H9 (cell line): ENCODE results near the gene PAQR5. TPM values are rescaled to one million over a fixed set of nuclear protein-coding genes. Genes with fewer than 3 reads are reported as not detected.
A peak's percentile ranks its signal among the peaks of the same experiment; 100 is the strongest.

ENCODE experiments used
- DNase-seq: peaks from one replicate; pipeline ENCODE4 v3.0.0-alpha.2; 2017
- H2AFZ ChIP-seq: one replicate; pipeline ENCODE4 v1.6.1; 2013; ENCODE audit warnings: mild to moderate bottlenecking, low read length, control low read depth, moderate library complexity
- H2AK5ac ChIP-seq: 2 replicates; pipeline ENCODE4 v1.6.1; 2013; ENCODE audit warnings: low read length, control low read depth, mixed read lengths; ENCODE audit not compliant: insufficient read length
- H2BK120ac ChIP-seq: one replicate; pipeline ENCODE4 v1.6.1; 2013; ENCODE audit warnings: low read depth, mild to moderate bottlenecking, low read length, control low read depth, inconsistent platforms; ENCODE audit not compliant: poor library complexity, severe bottlenecking
- H2BK12ac ChIP-seq: 2 replicates; pipeline ENCODE4 v1.6.1; 2013; ENCODE audit warnings: low read length, control low read depth, mixed read lengths, low read depth; ENCODE audit not compliant: insufficient read length
- H2BK15ac ChIP-seq: 2 replicates; pipeline ENCODE4 v1.6.1; 2013; ENCODE audit warnings: low read depth, low read length, control low read depth
- H2BK20ac ChIP-seq: one replicate; pipeline ENCODE4 v1.6.1; 2013; ENCODE audit warnings: low read depth, mild to moderate bottlenecking, low read length, control low read depth, inconsistent platforms; ENCODE audit not compliant: poor library complexity, severe bottlenecking
- H2BK5ac ChIP-seq: 2 replicates; pipeline ENCODE4 v1.6.1; 2013; ENCODE audit warnings: low read length, control low read depth, mixed read lengths; ENCODE audit not compliant: insufficient read length
- H3K14ac ChIP-seq: 2 replicates; pipeline ENCODE4 v1.6.1; 2013; ENCODE audit warnings: low read length, control low read depth; ENCODE audit not compliant: insufficient read depth
- H3K18ac ChIP-seq: 2 replicates; pipeline ENCODE4 v1.6.1; 2013; ENCODE audit warnings: low read depth, mild to moderate bottlenecking, mixed read lengths, low read length, control low read depth; ENCODE audit not compliant: insufficient read length
- H3K23ac ChIP-seq: 2 replicates; pipeline ENCODE4 v1.6.1; 2013; ENCODE audit warnings: low read length, control low read depth, mixed read lengths, low read depth; ENCODE audit not compliant: insufficient read length
- H3K23me2 ChIP-seq: 2 replicates; pipeline ENCODE4 v1.6.1; 2013; ENCODE audit warnings: low read depth, mild to moderate bottlenecking, mixed read lengths, low read length, control low read depth; ENCODE audit not compliant: insufficient read length, poor library complexity, severe bottlenecking
- H3K27ac ChIP-seq: 2 replicates; pipeline ENCODE4 v1.5.1; 2013; ENCODE audit warnings: low read length, control low read depth, mixed read lengths, low read depth; ENCODE audit not compliant: insufficient read length
- H3K27me3 ChIP-seq: 2 replicates; pipeline ENCODE4 v1.6.1; 2013; ENCODE audit warnings: low read length, control low read depth, inconsistent platforms; ENCODE audit not compliant: insufficient read depth
- H3K4ac ChIP-seq: 2 replicates; pipeline ENCODE4 v1.6.1; 2013; ENCODE audit warnings: low read depth, mild to moderate bottlenecking, control low read depth, inconsistent platforms, low read length, moderate library complexity
- H3K4me1 ChIP-seq: 2 replicates; pipeline ENCODE4 v1.6.1; 2013; ENCODE audit warnings: low read length, control low read depth, inconsistent platforms; ENCODE audit not compliant: insufficient read depth
- H3K4me2 ChIP-seq: 2 replicates; pipeline ENCODE4 v1.6.1; 2013; ENCODE audit warnings: low read length, control low read depth, mixed read lengths; ENCODE audit not compliant: insufficient read length, insufficient read depth
- H3K56ac ChIP-seq: 2 replicates; pipeline ENCODE4 v1.6.1; 2013; ENCODE audit warnings: low read depth, mild to moderate bottlenecking, mixed read lengths, low read length, control low read depth; ENCODE audit not compliant: insufficient read length
- H3K79me1 ChIP-seq: 2 replicates; pipeline ENCODE4 v1.6.1; 2013; ENCODE audit warnings: low read depth, mild to moderate bottlenecking, moderate library complexity, low read length, control low read depth, inconsistent platforms; ENCODE audit not compliant: insufficient read depth, poor library complexity, severe bottlenecking
- H3K79me2 ChIP-seq: 2 replicates; pipeline ENCODE4 v1.6.1; 2013; ENCODE audit warnings: low read length, control low read depth, inconsistent platforms; ENCODE audit not compliant: insufficient read depth
- H3K9ac ChIP-seq: 2 replicates; pipeline ENCODE4 v1.6.1; 2013; ENCODE audit warnings: low read length, control low read depth, mixed read lengths; ENCODE audit not compliant: insufficient read length; ENCODE audit errors: extremely low read depth
- H3K9me3 ChIP-seq: one replicate; pipeline ENCODE4 v1.6.1; 2013; ENCODE audit warnings: low read depth, low read length, inconsistent platforms; ENCODE audit not compliant: control insufficient read depth
- H3T11ph ChIP-seq: one replicate; pipeline ENCODE4 v1.6.1; 2013; ENCODE audit warnings: mild to moderate bottlenecking, low read length, control low read depth, inconsistent platforms
- H4K20me1 ChIP-seq: one replicate; pipeline ENCODE4 v1.6.1; 2013; ENCODE audit not compliant: control insufficient read depth, insufficient read length, insufficient read depth
- H4K5ac ChIP-seq: 2 replicates; pipeline ENCODE4 v1.6.1; 2013; ENCODE audit warnings: low read depth, mild to moderate bottlenecking, mixed read lengths, low read length, control low read depth; ENCODE audit not compliant: insufficient read length
- H4K8ac ChIP-seq: replicated peaks from 2 replicates; pipeline ENCODE4 v1.6.1; 2013; ENCODE audit warnings: low read length, control low read depth, mixed read lengths, low read depth; ENCODE audit not compliant: insufficient read length
- H4K91ac ChIP-seq: 2 replicates; pipeline ENCODE4 v1.6.1; 2013; ENCODE audit warnings: low read depth, mild to moderate bottlenecking, moderate library complexity, mixed read lengths, low read length, control low read depth; ENCODE audit not compliant: insufficient read length
- H3K27ac Mint-ChIP-seq, 3 experiments: 2 replicates in 2 of 3; 3 replicates in 1 of 3; pipeline ENCODE4 v1.8.0; 2020 to 2021; ENCODE audit warnings: mixed read lengths in 3 of 3, mild to moderate bottlenecking in 1 of 3, moderate library complexity in 1 of 3
- H3K27me3 Mint-ChIP-seq: 2 replicates; pipeline ENCODE4 v1.8.0; 2021; ENCODE audit warnings: low read depth, mild to moderate bottlenecking, moderate library complexity, mixed read lengths
- H3K36me3 Mint-ChIP-seq, 3 experiments: 2 replicates in 2 of 3; 3 replicates in 1 of 3; pipeline ENCODE4 v1.8.0; 2020 to 2021; ENCODE audit warnings: low read depth in 3 of 3, mixed read lengths in 3 of 3; ENCODE audit not compliant: insufficient read depth in 1 of 3
- H3K4me1 Mint-ChIP-seq, 2 experiments: 2 replicates each; pipeline ENCODE4 v1.8.0; 2020; ENCODE audit warnings: mixed read lengths in 2 of 2
- H3K4me3 Mint-ChIP-seq, 2 experiments: 2 replicates in 1 of 2; 3 replicates in 1 of 2; pipeline ENCODE4 v1.8.0; 2020 to 2021; ENCODE audit warnings: mild to moderate bottlenecking in 2 of 2, mixed read lengths in 2 of 2, moderate library complexity in 1 of 2
- H3K9me3 Mint-ChIP-seq, 2 experiments: 2 replicates in 1 of 2; 3 replicates in 1 of 2; pipeline ENCODE4 v1.8.0; 2020; ENCODE audit warnings: mild to moderate bottlenecking in 2 of 2, mixed read lengths in 2 of 2, moderate library complexity in 1 of 2
- WGBS: extraction: QIAGEN DNeasy Blood & Tissue Kit; methylation state at CpG from one replicate; pipeline ENCODE4 v1.1.7; 2013; ENCODE audit warnings: missing lambda C conversion rate, low lambda C conversion rate, mixed read lengths; ENCODE audit not compliant: insufficient read length; ENCODE audit errors: extremely low coverage; 5-methylcytosine and 5-hydroxymethylcytosine counted together
- total RNA-seq: library from RNA; stranded (reverse); gene quantifications from 2 replicates; pipeline ENCODE4 v1.2.1, GENCODE V29; 2021
- TF ChIP-seq, protein P1 (sequence below): fragments of 200-600 bp; sonication (generic); conservative IDR thresholded peaks from 3 replicates; pipeline ENCODE4 v1.8.0; 2021; ENCODE audit warnings: antibody characterized with exemption, mild to moderate bottlenecking

The PAQR5 gene
- total RNA-seq, 1 experiment from 2014 or later: 1.6 TPM

- Mint-ChIP-seq H3K4me3 (no peak overlapping the region), H3K36me3 (peaks cover 49 to 88% (median 86%) of the 10 kb centered on the region in 3 experiments; a peak in 6 of 7 replicates), H3K27me3 (no peaks in the 10 kb centered on the region), H3K4me1 (no peaks in the 10 kb centered on the region), H3K9me3 (no peaks in the 10 kb centered on the region), H3K27ac (peak overlapping the region in 1 of 3 experiments; percentile 53; a peak in 1 of 7 replicates)
- Histone ChIP-seq H3K4me2 (no peak overlapping the region), H2BK120ac (no peak overlapping the region), H3K18ac (no peak overlapping the region), H2AK5ac (no peak overlapping the region), H3K23me2 (no peaks in the 10 kb centered on the region), H4K5ac (no peak overlapping the region), H3K9me3 (no peaks in the 10 kb centered on the region), H3T11ph (no peak overlapping the region), H3K9ac (no peak overlapping the region), H3K27ac (no peak overlapping the region), H3K4me1 (no peaks in the 10 kb centered on the region), H4K8ac (no peak overlapping the region), H2BK20ac (no peak overlapping the region), H2BK15ac (no peak overlapping the region), H3K23ac (no peak overlapping the region), H4K91ac (no peak overlapping the region), H2AFZ (no peak overlapping the region), H2BK5ac (no peak overlapping the region), H3K56ac (no peak overlapping the region), H2BK12ac (no peak overlapping the region), H4K20me1 (no peaks in the 10 kb centered on the region), H3K4ac (no peak overlapping the region), H3K79me2 (no peaks in the 10 kb centered on the region), H3K14ac (no peak overlapping the region), H3K79me1 (no peaks in the 10 kb centered on the region), H3K27me3 (no peaks in the 10 kb centered on the region)
- DNase-seq: no peak
- WGBS: no CpG with 5 or more reads among the region's 5 CpGs
- TF ChIP-seq, protein P1, sequence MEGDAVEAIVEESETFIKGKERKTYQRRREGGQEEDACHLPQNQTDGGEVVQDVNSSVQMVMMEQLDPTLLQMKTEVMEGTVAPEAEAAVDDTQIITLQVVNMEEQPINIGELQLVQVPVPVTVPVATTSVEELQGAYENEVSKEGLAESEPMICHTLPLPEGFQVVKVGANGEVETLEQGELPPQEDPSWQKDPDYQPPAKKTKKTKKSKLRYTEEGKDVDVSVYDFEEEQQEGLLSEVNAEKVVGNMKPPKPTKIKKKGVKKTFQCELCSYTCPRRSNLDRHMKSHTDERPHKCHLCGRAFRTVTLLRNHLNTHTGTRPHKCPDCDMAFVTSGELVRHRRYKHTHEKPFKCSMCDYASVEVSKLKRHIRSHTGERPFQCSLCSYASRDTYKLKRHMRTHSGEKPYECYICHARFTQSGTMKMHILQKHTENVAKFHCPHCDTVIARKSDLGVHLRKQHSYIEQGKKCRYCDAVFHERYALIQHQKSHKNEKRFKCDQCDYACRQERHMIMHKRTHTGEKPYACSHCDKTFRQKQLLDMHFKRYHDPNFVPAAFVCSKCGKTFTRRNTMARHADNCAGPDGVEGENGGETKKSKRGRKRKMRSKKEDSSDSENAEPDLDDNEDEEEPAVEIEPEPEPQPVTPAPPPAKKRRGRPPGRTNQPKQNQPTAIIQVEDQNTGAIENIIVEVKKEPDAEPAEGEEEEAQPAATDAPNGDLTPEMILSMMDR: no peak
Measured at GRCh38 chr15:69443032-69443611, 144.4 kb downstream of the PAQR5 start.
